Measurements from ENCODE around the gene GRAP2.

GRAP2 gene

GRCh38 chr22:40008726-40009291 lies 107.9 kb downstream of the GRAP2 start:
- Histone ChIP-seq H3K9me3 (ENCODE audit: control insufficient read depth, insufficient read depth, low read length) (no peaks in the 10 kb centered on the region), H3K36me3 (ENCODE audit: control insufficient read depth, insufficient read depth, low read length) (no peaks in the 10 kb centered on the region), H3K9ac (ENCODE audit: low read depth, low read length) (0 out of 2 replicates have a peak overlapping the region, but pooled peaks have one; percentile 23), H3K4me1 (ENCODE audit: control insufficient read depth, insufficient read depth, low read length) (peaks cover 28% of the 10 kb centered on the region), H3K27ac (ENCODE audit: low read depth, low read length) (peak overlapping the region; percentile 84), H3K27me3 (ENCODE audit: control insufficient read depth, insufficient read depth, low read length) (no peaks in the 10 kb centered on the region), H3K4me3 (ENCODE audit: low read depth, low read length) (no peak overlapping the region)

- H3K9ac ChIP-seq (ENCODE audit: low read depth, low read length) = 0 out of 2 replicates have a peak overlapping the region, but pooled peaks have one; percentile 23
- peak overlapping the region; percentile 84 for H3K27ac ChIP-seq (ENCODE audit: low read depth, low read length)
- no peak overlapping the region for H3K4me3 ChIP-seq (ENCODE audit: low read depth, low read length)
- peaks cover 28% of the 10 kb centered on the region for H3K4me1 ChIP-seq (ENCODE audit: control insufficient read depth, insufficient read depth, low read length)
- no peaks in the 10 kb centered on the region for H3K9me3 ChIP-seq (ENCODE audit: control insufficient read depth, insufficient read depth, low read length)
- H3K27me3 ChIP-seq (ENCODE audit: control insufficient read depth, insufficient read depth, low read length) = no peaks in the 10 kb centered on the region
- no peaks in the 10 kb centered on the region for H3K36me3 ChIP-seq (ENCODE audit: control insufficient read depth, insufficient read depth, low read length)
Measured at GRCh38 chr22:40009292-40009774, 108.4 kb downstream of the GRAP2 start.

GRCh38 chr22:40009951-40010671 lies 109.2 kb downstream of the GRAP2 start:
- Histone ChIP-seq H3K9ac (ENCODE audit: low read depth, low read length) (no peak overlapping the region), H3K27me3 (ENCODE audit: control insufficient read depth, insufficient read depth, low read length) (no peaks in the 10 kb centered on the region)

GRCh38 chr22:40010746-40011145 lies 109.9 kb downstream of the GRAP2 start:
- Histone ChIP-seq H3K36me3 (ENCODE audit: control insufficient read depth, insufficient read depth, low read length) (no peaks in the 10 kb centered on the region), H3K4me1 (ENCODE audit: control insufficient read depth, insufficient read depth, low read length) (peaks cover 28% of the 10 kb centered on the region), H3K9ac (ENCODE audit: low read depth, low read length) (no peak overlapping the region), H3K27me3 (ENCODE audit: control insufficient read depth, insufficient read depth, low read length) (no peaks in the 10 kb centered on the region), H3K9me3 (ENCODE audit: control insufficient read depth, insufficient read depth, low read length) (no peaks in the 10 kb centered on the region), H3K27ac (ENCODE audit: low read depth, low read length) (no peak overlapping the region), H3K4me3 (ENCODE audit: low read depth, low read length) (no peak overlapping the region)

More at GRCh38 chr22:40009951-40010671, 109.2 kb downstream of the GRAP2 start:
- peaks cover 28% of the 10 kb centered on the region for H3K4me1 ChIP-seq (ENCODE audit: control insufficient read depth, insufficient read depth, low read length)
- no peaks in the 10 kb centered on the region for H3K36me3 ChIP-seq (ENCODE audit: control insufficient read depth, insufficient read depth, low read length)
- peak overlapping the region; percentile 46 for H3K27ac ChIP-seq (ENCODE audit: low read depth, low read length)
- no peak overlapping the region for H3K4me3 ChIP-seq (ENCODE audit: low read depth, low read length)
- no peaks in the 10 kb centered on the region for H3K9me3 ChIP-seq (ENCODE audit: control insufficient read depth, insufficient read depth, low read length)

- Histone ChIP-seq H3K4me3 (ENCODE audit: low read depth, low read length) (no peak overlapping the region), H3K9me3 (ENCODE audit: control insufficient read depth, insufficient read depth, low read length) (no peaks in the 10 kb centered on the region), H3K27me3 (ENCODE audit: control insufficient read depth, insufficient read depth, low read length) (no peaks in the 10 kb centered on the region), H3K9ac (ENCODE audit: low read depth, low read length) (no peak overlapping the region), H3K27ac (ENCODE audit: low read depth, low read length) (no peak overlapping the region), H3K36me3 (ENCODE audit: control insufficient read depth, insufficient read depth, low read length) (peaks cover 9% of the 10 kb centered on the region), H3K4me1 (ENCODE audit: control insufficient read depth, insufficient read depth, low read length) (peaks cover 9% of the 10 kb centered on the region)
Measured at GRCh38 chr22:40014667-40015248, 113.9 kb downstream of the GRAP2 start.

GRCh38 chr22:40015358-40015976 lies 114.6 kb downstream of the GRAP2 start:
- no peaks in the 10 kb centered on the region for H3K9me3 ChIP-seq (ENCODE audit: control insufficient read depth, insufficient read depth, low read length)
- H3K9ac ChIP-seq (ENCODE audit: low read depth, low read length) = no peak overlapping the region
- H3K36me3 ChIP-seq (ENCODE audit: control insufficient read depth, insufficient read depth, low read length) = peaks cover 14% of the 10 kb centered on the region
- peak overlapping the region; percentile 29 for H3K27ac ChIP-seq (ENCODE audit: low read depth, low read length)
- H3K4me1 ChIP-seq (ENCODE audit: control insufficient read depth, insufficient read depth, low read length) = 0 out of 2 replicates have a peak, but pooled peaks cover 2% of the 10 kb centered on the region
- H3K27me3 ChIP-seq (ENCODE audit: control insufficient read depth, insufficient read depth, low read length) = no peaks in the 10 kb centered on the region
- H3K4me3 ChIP-seq (ENCODE audit: low read depth, low read length) = no peak overlapping the region

GRCh38 chr22:40018051-40018450 lies 117.2 kb downstream of the GRAP2 start:
- Histone ChIP-seq H3K9ac (ENCODE audit: low read depth, low read length) (no peak overlapping the region), H3K27me3 (ENCODE audit: control insufficient read depth, insufficient read depth, low read length) (no peaks in the 10 kb centered on the region), H3K9me3 (ENCODE audit: control insufficient read depth, insufficient read depth, low read length) (no peaks in the 10 kb centered on the region), H3K4me1 (ENCODE audit: control insufficient read depth, insufficient read depth, low read length) (no peaks in the 10 kb centered on the region), H3K27ac (ENCODE audit: low read depth, low read length) (no peak overlapping the region), H3K4me3 (ENCODE audit: low read depth, low read length) (no peak overlapping the region), H3K36me3 (ENCODE audit: control insufficient read depth, insufficient read depth, low read length) (peaks cover 30% of the 10 kb centered on the region)

- H3K36me3 ChIP-seq (ENCODE audit: control insufficient read depth, insufficient read depth, low read length) = peaks cover 32% of the 10 kb centered on the region
- H3K27ac ChIP-seq (ENCODE audit: low read depth, low read length) = no peak overlapping the region
- no peaks in the 10 kb centered on the region for H3K4me1 ChIP-seq (ENCODE audit: control insufficient read depth, insufficient read depth, low read length)
- H3K9me3 ChIP-seq (ENCODE audit: control insufficient read depth, insufficient read depth, low read length) = no peaks in the 10 kb centered on the region
- H3K9ac ChIP-seq (ENCODE audit: low read depth, low read length) = no peak overlapping the region
- H3K4me3 ChIP-seq (ENCODE audit: low read depth, low read length) = no peak overlapping the region
- no peaks in the 10 kb centered on the region for H3K27me3 ChIP-seq (ENCODE audit: control insufficient read depth, insufficient read depth, low read length)
Measured at GRCh38 chr22:40019100-40019499, 118.2 kb downstream of the GRAP2 start.

- H3K27ac ChIP-seq (ENCODE audit: low read depth, low read length) = no peak overlapping the region
- peaks cover 32% of the 10 kb centered on the region for H3K36me3 ChIP-seq (ENCODE audit: control insufficient read depth, insufficient read depth, low read length)
- H3K9ac ChIP-seq (ENCODE audit: low read depth, low read length) = no peak overlapping the region
- no peak overlapping the region for H3K4me3 ChIP-seq (ENCODE audit: low read depth, low read length)
- H3K4me1 ChIP-seq (ENCODE audit: control insufficient read depth, insufficient read depth, low read length) = 0 out of 2 replicates have a peak, but pooled peaks cover 4% of the 10 kb centered on the region
- no peaks in the 10 kb centered on the region for H3K27me3 ChIP-seq (ENCODE audit: control insufficient read depth, insufficient read depth, low read length)
- no peaks in the 10 kb centered on the region for H3K9me3 ChIP-seq (ENCODE audit: control insufficient read depth, insufficient read depth, low read length)
Measured at GRCh38 chr22:40020956-40021355, 120.1 kb downstream of the GRAP2 start.

GRCh38 chr22:40021401-40022000 lies 120.6 kb downstream of the GRAP2 start:
- H3K9me3 ChIP-seq (ENCODE audit: control insufficient read depth, insufficient read depth, low read length) = no peaks in the 10 kb centered on the region
- no peak overlapping the region for H3K9ac ChIP-seq (ENCODE audit: low read depth, low read length)
- H3K4me1 ChIP-seq (ENCODE audit: control insufficient read depth, insufficient read depth, low read length) = 0 out of 2 replicates have a peak, but pooled peaks cover 4% of the 10 kb centered on the region
- peaks cover 32% of the 10 kb centered on the region for H3K36me3 ChIP-seq (ENCODE audit: control insufficient read depth, insufficient read depth, low read length)
- no peaks in the 10 kb centered on the region for H3K27me3 ChIP-seq (ENCODE audit: control insufficient read depth, insufficient read depth, low read length)
- H3K4me3 ChIP-seq (ENCODE audit: low read depth, low read length) = no peak overlapping the region
- no peak overlapping the region for H3K27ac ChIP-seq (ENCODE audit: low read depth, low read length)
